K562 (cell line): ENCODE measurements around the gene TMED8. TPM values are rescaled to one million over a fixed set of nuclear protein-coding genes. Genes with fewer than 3 reads are reported as not detected.

Experiments
- ATAC-seq: fragments of 200-7000 bp; cut with Tn5 transposase; 3 replicates; pipeline ENCODE4 v1.9.1; 2020; ENCODE audit warnings: moderate library complexity
- BruUV-seq: library from RNA; stranded (reverse); fragments of 400-500 nt; replicated peaks from 2 replicates; lab custom pipeline; 2021; lab: Mats Ljungman, UMichigan
- CTCF ChIA-PET: fragments of 300-600 bp; formaldehyde crosslinking; extraction: SDS; loops from one replicate; lab custom pipeline; 2021; ENCODE audit warnings: low intra/inter-chr PET ratio; lab: Yijun Ruan, JAX
- POLR2A ChIA-PET: fragments of 300-600, 350-650 bp; sonication (Branson Sonifier 250); formaldehyde crosslinking; extraction: SDS; loops from one replicate; lab custom pipeline; 2021; ENCODE audit warnings: antibody characterized with exemption, inconsistent platforms; lab: Yijun Ruan, JAX
- DNase-seq, 4 experiments: peaks; one replicate each; pipeline versions ENCODE4 v3.0.0 to v3.0.0-alpha.2; 2011 to 2018; ENCODE audit warnings: low spot score in 3 of 4, mixed read lengths in 3 of 4; ENCODE audit errors: extremely low read depth in 1 of 4
- FAIRE-seq: peaks from 2 replicates; lab custom pipeline; 2011; peaks lifted over from hg19 to GRCh38; lab: Jason Lieb, UNC
- H2AFZ ChIP-seq: 2 replicates; pipeline ENCODE4 v1.6.0; 2011; ENCODE audit warnings: low read depth, low read length, control low read depth, inconsistent platforms
- H3K27ac ChIP-seq: fragments of 200-600 bp; 3 replicates; pipeline ENCODE4 v1.8.0; 2011; ENCODE audit warnings: low read depth, mild to moderate bottlenecking, control low read depth, inconsistent platforms, low read length, moderate library complexity, mixed read lengths; ENCODE audit errors: extremely low read depth
- H3K27me3 ChIP-seq, 2 experiments: fragments of 300-600 bp in 1 of 2; 2 replicates in 1 of 2; 3 replicates in 1 of 2; pipeline versions ENCODE4 v1.6.0 to v1.8.0; 2011; ENCODE audit warnings: inconsistent platforms in 2 of 2, low read length in 2 of 2, mild to moderate bottlenecking in 1 of 2, mixed read lengths in 1 of 2, moderate library complexity in 1 of 2; ENCODE audit not compliant: control insufficient read depth in 2 of 2, insufficient read depth in 2 of 2
- H3K36me3 ChIP-seq: fragments of 300-600 bp; 3 replicates; pipeline ENCODE4 v1.8.0; 2011; ENCODE audit warnings: mild to moderate bottlenecking, low read length, inconsistent platforms; ENCODE audit not compliant: control insufficient read depth, insufficient read depth
- H3K4me1 ChIP-seq, 2 experiments: fragments of 200-600 bp in 1 of 2; replicated peaks in 1 of 2; 2 replicates in 1 of 2; 3 replicates in 1 of 2; pipeline versions ENCODE4 v1.5.1 to v1.8.0; 2011; ENCODE audit warnings: inconsistent platforms in 2 of 2, low read length in 2 of 2, mild to moderate bottlenecking in 1 of 2, mixed read lengths in 1 of 2, moderate library complexity in 1 of 2; ENCODE audit not compliant: control insufficient read depth in 2 of 2, insufficient read depth in 2 of 2
- H3K4me2 ChIP-seq: 2 replicates; pipeline ENCODE4 v1.6.1; 2011; ENCODE audit warnings: low read length, control low read depth, inconsistent platforms, mixed read lengths; ENCODE audit not compliant: insufficient read depth
- H3K4me3 ChIP-seq: fragments of 200-600 bp; sonication (generic), shearing (Covaris generic); 2 replicates; pipeline ENCODE4 v1.5.1; 2016; ENCODE audit warnings: control low read depth, inconsistent platforms
- H3K79me2 ChIP-seq: fragments of 200-600 bp; 3 replicates; pipeline ENCODE4 v1.8.0; 2011; ENCODE audit warnings: low read length, inconsistent platforms; ENCODE audit not compliant: control insufficient read depth, insufficient read depth
- H3K9ac ChIP-seq, 2 experiments: 2 replicates each; pipeline versions ENCODE4 v1.6.0 to v1.6.1; 2011; ENCODE audit warnings: low read depth in 2 of 2, low read length in 2 of 2, control low read depth in 1 of 2, inconsistent platforms in 1 of 2, mild to moderate bottlenecking in 1 of 2, mixed read lengths in 1 of 2; ENCODE audit not compliant: insufficient read depth in 1 of 2
- H3K9me1 ChIP-seq: one replicate; pipeline ENCODE4 v1.6.0; 2011; ENCODE audit warnings: inconsistent platforms, mild to moderate bottlenecking, low read length, moderate library complexity; ENCODE audit not compliant: control insufficient read depth, insufficient read depth
- H3K9me3 ChIP-seq: replicated peaks from 2 replicates; pipeline ENCODE4 v1.5.1; 2011; ENCODE audit warnings: low read depth, low read length, inconsistent platforms; ENCODE audit not compliant: control insufficient read depth, insufficient read depth
- H4K20me1 ChIP-seq: replicated peaks from 2 replicates; pipeline ENCODE4 v1.6.1; 2011; ENCODE audit warnings: low read length, inconsistent platforms, mixed read lengths; ENCODE audit not compliant: control insufficient read depth, insufficient read depth
- KDM4B ChIP-seq, 2 experiments: fragments of 450-650 bp in 1 of 2; sonication (generic) in 1 of 2; IDR thresholded peaks; 2 replicates each; pipeline ENCODE4 v1.6.1; 2016 to 2017; ENCODE audit warnings: borderline replicate concordance in 2 of 2, antibody characterized with exemption in 1 of 2, low read depth in 1 of 2, mild to moderate bottlenecking in 1 of 2
- PCBP2 ChIP-seq: fragments of 200-400 bp; formaldehyde crosslinking; IDR thresholded peaks from 2 replicates; pipeline ENCODE4 v1.6.1; 2018; ENCODE audit warnings: low read length, low read depth, mild to moderate bottlenecking, moderate library complexity; ENCODE audit not compliant: poor library complexity, severe bottlenecking
- ZNF77 ChIP-seq: fragments of 250-450 bp; sonication (Bioruptor Pico); IDR thresholded peaks from 2 replicates; pipeline ENCODE4 v1.5.0; 2020
- WGBS: fragments of 100-300 bp; shearing (Covaris generic); methylation state at CpG from one replicate; pipeline ENCODE4 v1.1.6; 2016; ENCODE audit warnings: low coverage, mixed read lengths; ENCODE audit not compliant: insufficient coverage; ENCODE audit errors: missing lambda C conversion rate; 5-methylcytosine and 5-hydroxymethylcytosine counted together
- in situ Hi-C: fragments of 300-500 bp; cut with MboI; formaldehyde crosslinking; loops from 4 replicates; pipeline ENCODE4 v1.15.0; 2018; ENCODE audit warnings: inconsistent platforms, mixed read lengths
- intact Hi-C: fragments of 100-400 bp; cut with micrococcal nuclease; formaldehyde crosslinking; loops from 2 replicates; pipeline ENCODE4 v1.14.2; 2022
- polyA plus RNA-seq, 8 experiments: library from polyadenylated mRNA; depleted of rRNA in 4 of 8; stranded (reverse) in 5 of 8; unstranded in 3 of 8; fragments of >200 nt; fragmentation: Nextera tagmentation in 2 of 8; fragmentation: Illumina TruSeq in 1 of 8; extraction: Ambion mirVana in 2 of 8; extraction: Trizol in 1 of 8; gene quantifications; 2 replicates each; pipeline versions ENCODE4 v1.2.1 to v1.2.3, GENCODE V29; 2011 to 2014; ENCODE audit warnings: inconsistent platforms in 1 of 8, missing spikeins in 1 of 8
- total RNA-seq, 7 experiments: library from RNA; depleted of rRNA in 6 of 7; stranded (reverse); fragments of >200 nt in 6 of 7; fragmentation: Illumina TruSeq in 2 of 7; extraction: Trizol in 2 of 7; gene quantifications; 2 replicates each; pipeline versions ENCODE4 v1.2.1 to v1.2.3, GENCODE V29; 2011 to 2021; ENCODE audit warnings: low replicate concordance in 1 of 7
- TF ChIP-seq, protein P1 (sequence below): sonication (generic); formaldehyde crosslinking; IDR thresholded peaks from 2 replicates; pipeline ENCODE4 v1.8.0; 2023; ENCODE audit warnings: mild to moderate bottlenecking, missing genetic modification reagents

Gene TMED8
- total and polyA plus RNA-seq, 9 of the 15 experiments (the other 6 are each of a cell fraction or from before 2014, with no cell fraction given) = 3.3 to 17.4 (median 12.0) TPM

- CTCF ChIA-PET = no interaction called here
- TF ChIP-seq KDM4B (IDR thresholded peaks at IDR 0.05; ENCODE audit: borderline replicate concordance in 2 of 2, low read depth in 1 of 2) (no peak), ZNF77 (no peak), PCBP2 (no peak)
- TF ChIP-seq, protein P1, sequence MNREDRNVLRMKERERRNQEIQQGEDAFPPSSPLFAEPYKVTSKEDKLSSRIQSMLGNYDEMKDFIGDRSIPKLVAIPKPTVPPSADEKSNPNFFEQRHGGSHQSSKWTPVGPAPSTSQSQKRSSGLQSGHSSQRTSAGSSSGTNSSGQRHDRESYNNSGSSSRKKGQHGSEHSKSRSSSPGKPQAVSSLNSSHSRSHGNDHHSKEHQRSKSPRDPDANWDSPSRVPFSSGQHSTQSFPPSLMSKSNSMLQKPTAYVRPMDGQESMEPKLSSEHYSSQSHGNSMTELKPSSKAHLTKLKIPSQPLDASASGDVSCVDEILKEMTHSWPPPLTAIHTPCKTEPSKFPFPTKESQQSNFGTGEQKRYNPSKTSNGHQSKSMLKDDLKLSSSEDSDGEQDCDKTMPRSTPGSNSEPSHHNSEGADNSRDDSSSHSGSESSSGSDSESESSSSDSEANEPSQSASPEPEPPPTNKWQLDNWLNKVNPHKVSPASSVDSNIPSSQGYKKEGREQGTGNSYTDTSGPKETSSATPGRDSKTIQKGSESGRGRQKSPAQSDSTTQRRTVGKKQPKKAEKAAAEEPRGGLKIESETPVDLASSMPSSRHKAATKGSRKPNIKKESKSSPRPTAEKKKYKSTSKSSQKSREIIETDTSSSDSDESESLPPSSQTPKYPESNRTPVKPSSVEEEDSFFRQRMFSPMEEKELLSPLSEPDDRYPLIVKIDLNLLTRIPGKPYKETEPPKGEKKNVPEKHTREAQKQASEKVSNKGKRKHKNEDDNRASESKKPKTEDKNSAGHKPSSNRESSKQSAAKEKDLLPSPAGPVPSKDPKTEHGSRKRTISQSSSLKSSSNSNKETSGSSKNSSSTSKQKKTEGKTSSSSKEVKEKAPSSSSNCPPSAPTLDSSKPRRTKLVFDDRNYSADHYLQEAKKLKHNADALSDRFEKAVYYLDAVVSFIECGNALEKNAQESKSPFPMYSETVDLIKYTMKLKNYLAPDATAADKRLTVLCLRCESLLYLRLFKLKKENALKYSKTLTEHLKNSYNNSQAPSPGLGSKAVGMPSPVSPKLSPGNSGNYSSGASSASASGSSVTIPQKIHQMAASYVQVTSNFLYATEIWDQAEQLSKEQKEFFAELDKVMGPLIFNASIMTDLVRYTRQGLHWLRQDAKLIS = no peak
- no peak for ATAC-seq
- H3K9me1 ChIP-seq = peaks cover 3% of the 10 kb centered on the region
- no peak overlapping the region for H2AFZ ChIP-seq
- no peak overlapping the region for H3K4me3 ChIP-seq
- no peaks in the 10 kb centered on the region; a peak in 1 of 5 replicates for H3K4me1 ChIP-seq
- 0 out of 2 replicates have a peak, but pooled peaks cover 3% of the 10 kb centered on the region for H4K20me1 ChIP-seq
- no peak overlapping the region for H3K27ac ChIP-seq
- intact Hi-C loops (no loop called here), in situ Hi-C loops (no loop called here)
- H3K79me2 ChIP-seq = no peaks in the 10 kb centered on the region; the same call in 2 of the 3 replicates
- H3K4me2 ChIP-seq = no peak overlapping the region
- no peaks in the 10 kb centered on the region for H3K9me3 ChIP-seq
- no peak overlapping the region for H3K9ac ChIP-seq
- no peak for DNase-seq
- 22% methylated on average over 2 of the region's 2 CpGs for WGBS
- H3K36me3 ChIP-seq = 0 out of 3 replicates have a peak, but pooled peaks cover 3% of the 10 kb centered on the region
- no peaks in the 10 kb centered on the region for H3K27me3 ChIP-seq
- no peak for FAIRE-seq
- BruUV-seq = no TSS peak
- POLR2A ChIA-PET = interaction anchor here (0.6 to 0.8 kb wide), 2 partner anchors 143 to 148 kb away, joined by 3 to 4 read pairs; partner anchors contain the start of genes AHSA1 and VIPAS39
Observed at GRCh38 chr14:77314043-77314442, 62.9 kb downstream of the TMED8 start.
